Measurements from ENCODE around the gene ADCY10.

The ADCY10 gene

GRCh38 chr1:167911413-167911812 is 2.5 kb downstream of the ADCY10 start:
- no peak for TF ChIP-seq TAF1 (IDR thresholded peaks at IDR 0.05; ENCODE audit: borderline replicate concordance, insufficient read depth, low read length)
- TF ChIP-seq SIN3A (IDR thresholded peaks at IDR 0.05; ENCODE audit: borderline replicate concordance, insufficient read depth, low read length), result no peak

GRCh38 chr1:167910530-167910929 is 3.4 kb downstream of the ADCY10 start:
- TF ChIP-seq REST (IDR thresholded peaks at IDR 0.05; ENCODE audit: insufficient read depth in 1 of 2, low read depth in 2 of 2, low read length in 2 of 2) (no peak), SIN3A (IDR thresholded peaks at IDR 0.05; ENCODE audit: borderline replicate concordance, insufficient read depth, low read length) (no peak)

GRCh38 chr1:167909691-167910180 is 4.2 kb downstream of the ADCY10 start:
- TF ChIP-seq TAF1 (IDR thresholded peaks at IDR 0.05; ENCODE audit: borderline replicate concordance, insufficient read depth, low read length) (no peak), REST (IDR thresholded peaks at IDR 0.05; ENCODE audit: insufficient read depth in 1 of 2, low read depth in 2 of 2, low read length in 2 of 2) (no peak), POLR2AphosphoS5 (IDR thresholded peaks at IDR 0.05; ENCODE audit: low read depth, low read length) (no peak), SIN3A (IDR thresholded peaks at IDR 0.05; ENCODE audit: borderline replicate concordance, insufficient read depth, low read length) (no peak), FOXP2 (optimal IDR thresholded peaks at IDR 0.05; ENCODE audit: borderline replicate concordance, extremely low read depth, extremely low read length, insufficient read depth) (no peak)

GRCh38 chr1:167905671-167906070 is 8.3 kb downstream of the ADCY10 start:
- TF ChIP-seq FOXP2 (optimal IDR thresholded peaks at IDR 0.05; ENCODE audit: borderline replicate concordance, extremely low read depth, extremely low read length, insufficient read depth), result no peak
- TF ChIP-seq TAF1 (IDR thresholded peaks at IDR 0.05; ENCODE audit: borderline replicate concordance, insufficient read depth, low read length), result no peak
- no peak for TF ChIP-seq REST (IDR thresholded peaks at IDR 0.05; ENCODE audit: insufficient read depth in 1 of 2, low read depth in 2 of 2, low read length in 2 of 2)

- TF ChIP-seq REST (IDR thresholded peaks at IDR 0.05; ENCODE audit: insufficient read depth in 1 of 2, low read depth in 2 of 2, low read length in 2 of 2) (no peak), TAF1 (IDR thresholded peaks at IDR 0.05; ENCODE audit: borderline replicate concordance, insufficient read depth, low read length) (no peak), FOXP2 (optimal IDR thresholded peaks at IDR 0.05; ENCODE audit: borderline replicate concordance, extremely low read depth, extremely low read length, insufficient read depth) (no peak), SIN3A (IDR thresholded peaks at IDR 0.05; ENCODE audit: borderline replicate concordance, insufficient read depth, low read length) (no peak), POLR2AphosphoS5 (IDR thresholded peaks at IDR 0.05; ENCODE audit: low read depth, low read length) (no peak)
Observed at GRCh38 chr1:167905182-167905581, 8.8 kb downstream of the ADCY10 start.
